HG02840 (cell line): ENCODE results near the gene IQCB1.
"Not testable (repeated sequence)": the region's sequence is repeated elsewhere in the genome, so short reads cannot be mapped to it uniquely, and the experiment has no call there.

Experiments
- ATAC-seq: cut with Tn5 transposase; IDR thresholded peaks from one replicate; pipeline ENCODE4 v1.9.1; 2021; ENCODE audit warnings: mild to moderate bottlenecking, moderate library complexity, moderate number of reproducible peaks; ENCODE audit not compliant: unreplicated experiment, low FRiP score

IQCB1 gene

DNA sequence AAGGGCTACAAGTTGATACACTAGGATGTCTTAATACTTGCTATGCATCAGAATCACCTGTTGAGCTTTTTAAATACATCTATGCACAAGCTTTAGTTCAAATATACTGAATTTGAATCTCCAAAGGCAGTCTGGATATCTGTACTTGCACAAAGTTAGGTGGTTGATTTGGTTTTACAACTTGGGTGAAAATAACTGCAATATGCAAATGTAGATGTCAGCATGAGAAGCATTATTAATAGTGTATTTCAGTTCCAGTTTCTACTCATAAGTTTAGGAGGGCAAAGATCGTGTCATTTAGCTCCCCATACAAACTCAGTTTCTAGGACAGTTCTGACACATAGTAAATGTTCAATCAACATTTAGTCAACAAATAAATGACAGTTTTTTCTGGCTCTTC lies 25.6 kb downstream of the IQCB1 start:
- ATAC-seq, result peak; percentile 95

DNA sequence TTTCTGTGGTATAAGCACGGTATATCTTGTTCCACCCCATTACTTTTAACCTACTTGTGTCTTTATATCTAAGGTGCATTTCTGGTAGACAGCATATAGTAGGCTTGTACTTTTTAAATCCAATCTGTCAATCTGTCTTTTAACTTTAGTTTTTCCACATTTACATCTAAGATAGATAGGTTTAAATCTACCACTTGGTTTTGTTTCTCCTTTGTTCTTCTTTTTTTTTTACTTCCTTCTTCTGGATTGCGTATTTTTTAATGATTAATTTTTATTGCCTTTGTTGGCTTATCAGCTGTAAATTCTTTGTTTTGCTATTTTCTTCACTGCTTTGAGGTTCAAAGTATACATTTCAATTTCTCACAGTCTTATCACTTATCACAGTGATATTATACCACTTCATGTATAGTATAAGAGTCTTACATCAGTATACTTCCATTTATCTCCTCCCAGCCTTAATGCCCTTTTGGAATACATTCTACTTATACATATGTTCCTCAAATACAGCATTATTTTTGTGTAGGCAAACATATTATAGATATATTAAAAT lies 31.0 kb downstream of the IQCB1 start:
- ATAC-seq, result no peak

DNA sequence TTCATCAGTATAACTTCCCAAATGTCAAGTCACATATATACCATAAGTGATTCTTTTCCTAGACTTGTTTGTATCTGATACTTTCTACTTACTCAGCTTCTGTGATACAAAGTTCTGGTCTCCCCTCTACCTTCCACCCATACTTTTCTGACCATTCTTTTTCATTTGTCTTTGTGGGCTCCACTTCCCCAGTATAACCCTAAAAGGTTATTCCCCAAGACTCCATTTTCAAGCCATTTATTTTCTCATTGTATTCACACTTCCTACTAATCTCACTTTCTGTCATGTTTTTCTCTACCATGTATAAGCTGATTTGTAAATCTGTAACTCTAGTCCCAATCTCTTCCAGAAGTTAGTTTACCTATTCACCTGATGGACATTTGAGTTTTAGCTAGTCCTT lies 34.0 kb downstream of the IQCB1 start:
- no peak for ATAC-seq

- ATAC-seq, result no peak
Observed at GRCh38 chr3:121796970-121797369, 37.9 kb downstream of the IQCB1 start.

GRCh38 chr3:121794264-121794983 lies 40.4 kb downstream of the IQCB1 start:
- no peak for ATAC-seq

- no peak for ATAC-seq
Observed at GRCh38 chr3:121793078-121793477, 41.8 kb downstream of the IQCB1 start.

- ATAC-seq, result no peak
Observed at GRCh38 chr3:121786485-121786884, 48.4 kb downstream of the IQCB1 start.

DNA sequence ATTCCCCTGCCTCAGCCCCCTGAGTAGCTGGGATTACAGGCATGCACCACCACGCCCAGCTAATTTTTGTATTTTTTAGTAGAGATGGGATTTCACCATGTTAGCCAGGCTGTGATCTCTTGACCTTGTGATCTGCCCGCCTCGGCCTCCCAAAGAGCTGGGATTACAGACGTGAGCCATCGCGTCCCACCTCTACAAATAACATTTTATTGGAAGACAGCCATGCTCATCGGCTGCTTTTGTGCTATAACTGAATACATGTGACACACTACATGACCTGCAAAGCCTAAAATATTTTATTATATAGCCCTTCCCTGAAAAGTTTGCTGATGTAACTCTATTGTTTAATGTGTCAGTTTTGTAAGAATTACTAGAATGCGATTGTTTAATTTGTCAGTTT lies 52.1 kb downstream of the IQCB1 start:
- ATAC-seq, result not testable (repeated sequence)

GRCh38 chr3:121781611-121782010 lies 53.2 kb downstream of the IQCB1 start:
- ATAC-seq, result no peak

- not testable (repeated sequence) for ATAC-seq
Observed at GRCh38 chr3:121775095-121775494, 59.8 kb downstream of the IQCB1 start.

DNA sequence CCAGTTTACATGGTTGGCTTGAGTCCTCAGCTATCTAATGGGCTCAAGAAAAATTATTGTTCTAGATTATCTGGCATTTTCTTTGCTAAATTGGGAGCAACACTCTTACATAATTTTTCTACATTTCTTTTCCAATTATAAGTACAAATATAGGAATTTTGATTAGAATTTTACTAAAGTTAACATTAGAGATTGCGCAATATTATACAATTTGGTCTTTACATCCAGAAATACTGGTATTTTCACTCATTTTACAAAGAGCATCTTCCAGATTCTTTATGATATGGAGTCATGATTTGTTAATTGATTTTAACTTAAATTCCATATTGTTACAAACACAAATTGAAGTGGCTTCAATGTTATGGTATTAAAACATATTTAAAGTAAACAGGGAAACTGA lies 65.6 kb downstream of the IQCB1 start:
- no peak for ATAC-seq

- no peak for ATAC-seq
Observed at GRCh38 chr3:121768452-121768851, 66.4 kb downstream of the IQCB1 start.

DNA sequence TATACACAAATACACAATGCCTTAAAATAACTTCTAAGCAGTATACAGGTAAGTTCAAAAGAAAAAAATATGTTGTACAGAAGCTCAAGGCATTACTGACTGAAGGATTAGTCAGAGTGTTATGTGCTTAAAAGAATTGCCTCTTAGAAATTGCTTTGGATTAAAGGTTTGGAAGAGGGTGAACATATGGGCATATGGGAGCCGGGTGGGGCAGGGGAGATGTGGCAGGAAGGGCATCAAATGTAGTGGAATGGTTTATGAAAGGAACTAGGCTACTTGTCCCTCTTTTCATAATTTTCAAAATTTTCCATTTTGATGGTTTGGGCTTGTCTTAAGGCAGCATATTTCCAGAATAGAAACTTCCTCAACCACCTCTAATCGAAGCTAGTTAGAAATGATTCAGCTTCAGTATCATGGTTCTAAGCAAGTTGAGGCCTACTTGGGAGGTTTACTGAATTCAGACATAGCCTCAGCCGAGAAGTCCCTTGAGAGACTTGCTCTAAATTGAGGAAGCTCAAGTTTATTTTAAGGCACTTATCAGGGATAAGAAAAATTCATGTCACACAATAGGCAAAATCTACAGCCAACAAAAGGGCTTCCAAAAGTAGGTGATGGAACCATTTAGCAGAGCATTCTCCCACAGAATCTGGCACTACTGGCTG lies 75.2 kb downstream of the IQCB1 start:
- ATAC-seq, result no peak

GRCh38 chr3:121758727-121759450 lies 76.0 kb downstream of the IQCB1 start:
- no peak for ATAC-seq

- no peak for ATAC-seq
Observed at GRCh38 chr3:121757812-121758545, 76.9 kb downstream of the IQCB1 start.

DNA sequence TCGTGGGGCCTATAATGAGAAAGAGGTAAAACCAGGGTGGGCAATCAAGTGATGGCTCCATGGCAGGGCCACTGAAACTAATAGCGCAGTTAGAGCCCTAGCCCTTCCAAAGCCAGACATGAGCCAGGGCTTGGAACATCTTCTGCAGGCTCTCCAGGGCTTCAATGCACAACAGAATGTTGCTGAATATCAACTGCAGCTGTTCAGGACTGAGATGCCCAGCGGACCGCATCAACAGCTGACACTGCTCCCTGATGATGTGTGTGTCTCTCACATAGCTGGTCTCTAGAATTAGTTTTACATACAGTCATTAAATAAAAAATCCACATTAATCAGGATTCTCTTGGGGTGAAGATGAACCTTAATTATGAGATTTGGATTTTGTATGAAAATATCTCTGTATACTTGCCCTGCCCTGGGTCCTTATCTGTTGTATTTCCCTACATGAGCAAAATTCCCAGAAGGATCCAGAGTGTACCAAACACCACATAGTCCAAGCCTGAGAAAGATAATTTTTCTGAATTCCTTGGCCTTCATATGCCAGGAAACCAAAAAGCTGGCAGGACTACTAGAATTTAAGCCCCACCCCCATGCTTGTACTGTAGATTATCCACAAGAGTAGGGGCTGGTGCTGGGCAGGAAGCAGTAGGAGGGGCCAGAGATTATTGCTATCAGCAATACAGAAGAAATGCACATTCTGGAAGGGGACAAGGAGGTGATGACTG lies 77.6 kb downstream of the IQCB1 start:
- ATAC-seq, result no peak

- ATAC-seq, result no peak
Observed at GRCh38 chr3:121752772-121753171, 82.1 kb downstream of the IQCB1 start.

DNA sequence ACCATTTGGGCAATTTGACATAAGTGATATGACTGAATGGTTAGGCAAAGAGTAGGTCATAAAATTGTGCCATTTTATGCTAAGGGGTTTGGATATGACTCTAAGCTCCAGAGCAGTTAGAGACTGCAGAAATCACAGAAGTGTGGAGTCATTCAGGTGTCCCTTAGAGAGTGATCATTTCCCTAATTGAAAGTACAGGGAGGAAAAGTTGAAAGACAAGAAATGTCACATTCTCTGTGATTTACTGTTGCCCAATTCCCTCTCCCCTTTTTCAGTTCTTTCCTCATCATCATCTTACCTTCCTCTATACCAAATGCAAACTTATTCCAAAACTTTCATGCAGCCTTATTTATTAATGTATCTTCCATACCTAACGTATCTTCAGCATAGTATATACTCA lies 82.6 kb downstream of the IQCB1 start:
- no peak for ATAC-seq

GRCh38 chr3:121750087-121750415 lies 84.8 kb downstream of the IQCB1 start:
- no peak for ATAC-seq
